ENCODE results near the gene CBLC.

The CBLC gene

DNA sequence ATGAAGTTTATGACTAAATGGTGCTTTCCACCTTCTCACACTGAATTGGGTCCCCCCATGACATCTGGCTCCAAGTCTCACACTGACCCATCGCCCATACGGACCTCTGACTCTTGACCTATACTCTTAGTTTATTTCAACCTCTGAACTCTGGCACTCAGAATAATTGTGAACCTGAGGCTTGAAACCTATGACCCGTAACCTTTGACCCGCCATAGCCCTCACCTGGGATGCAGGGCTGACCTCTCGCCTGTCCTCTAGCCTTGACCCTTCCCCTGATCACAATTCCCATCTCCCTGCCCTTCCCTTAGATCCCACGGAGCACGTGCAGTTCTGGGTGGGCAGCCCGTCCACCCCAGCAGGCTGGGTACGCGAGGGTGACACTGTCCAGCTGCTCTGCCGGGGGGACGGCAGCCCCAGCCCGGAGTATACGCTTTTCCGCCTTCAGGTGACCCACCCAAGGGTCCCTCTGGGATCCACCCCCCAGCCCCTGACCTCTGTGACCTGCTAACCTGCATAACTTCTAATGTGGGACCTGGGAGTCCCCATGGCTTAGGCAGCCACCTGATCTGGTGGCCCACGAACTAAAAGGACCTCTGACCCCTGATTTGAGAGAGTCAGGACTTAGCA, 36.3 kb downstream of the CBLC start:
- Histone ChIP-seq H3K4me2 (ENCODE audit: low read depth, low read length, poor library complexity, severe bottlenecking) (no peak overlapping the region), H4K20me1 (ENCODE audit: low read depth, low read length) (no peaks in the 10 kb centered on the region), H3K27ac (ENCODE audit: low read depth, low read length) (no peak overlapping the region), H3K36me3 (ENCODE audit: low read length) (no peaks in the 10 kb centered on the region), H3K9me3 (ENCODE audit: insufficient read depth, low read length) (no peaks in the 10 kb centered on the region), H3K9me2 (replicated peaks; ENCODE audit: insufficient read depth, low read length) (no peaks in the 10 kb centered on the region), H3F3A (ENCODE audit: insufficient read depth) (no peaks in the 10 kb centered on the region), H3K9ac (ENCODE audit: low read length) (no peak overlapping the region), H3K4me3 (ENCODE audit: insufficient read depth, low read length, poor library complexity, severe bottlenecking) (no peak overlapping the region), H3K79me2 (ENCODE audit: insufficient read depth, low read length) (no peaks in the 10 kb centered on the region), H2AFZ (ENCODE audit: low read depth, low read length, severe bottlenecking) (no peak overlapping the region), H3K27me3 (ENCODE audit: low read length) (no peaks in the 10 kb centered on the region)
- TF ChIP-seq EZH2phosphoT487 (conservative IDR thresholded peaks at IDR 0.05; ENCODE audit: low read length): no peak
- TF ChIP-seq, protein P1, sequence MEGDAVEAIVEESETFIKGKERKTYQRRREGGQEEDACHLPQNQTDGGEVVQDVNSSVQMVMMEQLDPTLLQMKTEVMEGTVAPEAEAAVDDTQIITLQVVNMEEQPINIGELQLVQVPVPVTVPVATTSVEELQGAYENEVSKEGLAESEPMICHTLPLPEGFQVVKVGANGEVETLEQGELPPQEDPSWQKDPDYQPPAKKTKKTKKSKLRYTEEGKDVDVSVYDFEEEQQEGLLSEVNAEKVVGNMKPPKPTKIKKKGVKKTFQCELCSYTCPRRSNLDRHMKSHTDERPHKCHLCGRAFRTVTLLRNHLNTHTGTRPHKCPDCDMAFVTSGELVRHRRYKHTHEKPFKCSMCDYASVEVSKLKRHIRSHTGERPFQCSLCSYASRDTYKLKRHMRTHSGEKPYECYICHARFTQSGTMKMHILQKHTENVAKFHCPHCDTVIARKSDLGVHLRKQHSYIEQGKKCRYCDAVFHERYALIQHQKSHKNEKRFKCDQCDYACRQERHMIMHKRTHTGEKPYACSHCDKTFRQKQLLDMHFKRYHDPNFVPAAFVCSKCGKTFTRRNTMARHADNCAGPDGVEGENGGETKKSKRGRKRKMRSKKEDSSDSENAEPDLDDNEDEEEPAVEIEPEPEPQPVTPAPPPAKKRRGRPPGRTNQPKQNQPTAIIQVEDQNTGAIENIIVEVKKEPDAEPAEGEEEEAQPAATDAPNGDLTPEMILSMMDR (IDR thresholded peaks at IDR 0.05; ENCODE audit: insufficient read depth, low read length, poor library complexity, severe bottlenecking): no peak

DNA sequence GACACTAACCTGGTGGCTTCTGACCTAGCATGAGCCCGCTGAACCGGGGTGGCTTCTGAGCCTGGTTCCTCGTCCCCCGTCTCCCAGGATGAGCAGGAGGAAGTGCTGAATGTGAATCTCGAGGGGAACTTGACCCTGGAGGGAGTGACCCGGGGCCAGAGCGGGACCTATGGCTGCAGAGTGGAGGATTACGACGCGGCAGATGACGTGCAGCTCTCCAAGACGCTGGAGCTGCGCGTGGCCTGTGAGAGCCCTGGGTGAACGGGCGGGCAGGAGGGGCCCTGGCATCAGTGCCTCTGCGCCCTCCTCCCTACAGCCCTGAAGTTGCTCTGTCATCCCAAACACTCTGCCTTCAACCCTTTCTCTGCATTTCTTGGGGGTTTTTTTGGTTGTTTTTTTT, 36.8 kb downstream of the CBLC start:
- H3K9me2 ChIP-seq (replicated peaks; ENCODE audit: insufficient read depth, low read length): no peaks in the 10 kb centered on the region
- TF ChIP-seq, protein P1 (IDR thresholded peaks at IDR 0.05; ENCODE audit: insufficient read depth, low read length, poor library complexity, severe bottlenecking): no peak
- no peak for TF ChIP-seq EZH2phosphoT487 (conservative IDR thresholded peaks at IDR 0.05; ENCODE audit: low read length)
- H3K9me3 ChIP-seq (ENCODE audit: insufficient read depth, low read length): no peaks in the 10 kb centered on the region
- no peaks in the 10 kb centered on the region for H3K36me3 ChIP-seq (ENCODE audit: low read length)
- no peaks in the 10 kb centered on the region for H3K27me3 ChIP-seq (ENCODE audit: low read length)
- no peak overlapping the region for H3K27ac ChIP-seq (ENCODE audit: low read depth, low read length)
- H3F3A ChIP-seq (ENCODE audit: insufficient read depth): no peaks in the 10 kb centered on the region
- H3K4me3 ChIP-seq (ENCODE audit: insufficient read depth, low read length, poor library complexity, severe bottlenecking): no peak overlapping the region
- H3K79me2 ChIP-seq (ENCODE audit: insufficient read depth, low read length): no peaks in the 10 kb centered on the region
- no peak overlapping the region for H2AFZ ChIP-seq (ENCODE audit: low read depth, low read length, severe bottlenecking)
- no peaks in the 10 kb centered on the region for H4K20me1 ChIP-seq (ENCODE audit: low read depth, low read length)
- H3K4me2 ChIP-seq (ENCODE audit: low read depth, low read length, poor library complexity, severe bottlenecking): no peak overlapping the region
- no peak overlapping the region for H3K9ac ChIP-seq (ENCODE audit: low read length)

DNA sequence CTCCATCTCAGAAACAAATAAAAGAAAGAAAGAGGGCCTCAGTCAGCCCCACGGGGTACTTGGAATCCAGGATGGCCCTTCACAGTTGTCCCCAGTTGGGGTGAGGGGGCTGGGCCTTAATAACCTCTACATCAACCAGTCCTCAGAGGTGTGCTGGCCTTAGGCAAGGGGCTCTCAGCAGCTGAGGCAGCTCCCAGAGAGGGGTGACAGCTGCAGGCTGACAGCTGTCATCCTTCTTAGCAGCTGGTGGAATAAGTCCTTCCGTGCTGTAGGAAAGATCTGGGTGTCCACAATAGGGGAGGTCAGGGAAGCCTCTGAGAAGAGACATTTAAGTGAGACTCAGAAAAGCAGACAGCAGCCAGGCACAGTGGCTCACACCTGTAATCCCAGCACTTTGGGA, 38.6 kb downstream of the CBLC start:
- Histone ChIP-seq H3K79me2 (ENCODE audit: insufficient read depth, low read length) (no peaks in the 10 kb centered on the region), H3K27ac (ENCODE audit: low read depth, low read length) (no peak overlapping the region), H3K36me3 (ENCODE audit: low read length) (no peaks in the 10 kb centered on the region), H3K9ac (ENCODE audit: low read length) (no peak overlapping the region), H3K9me3 (ENCODE audit: insufficient read depth, low read length) (no peaks in the 10 kb centered on the region), H3K4me3 (ENCODE audit: insufficient read depth, low read length, poor library complexity, severe bottlenecking) (no peak overlapping the region), H3K9me2 (replicated peaks; ENCODE audit: insufficient read depth, low read length) (no peaks in the 10 kb centered on the region), H3F3A (ENCODE audit: insufficient read depth) (no peaks in the 10 kb centered on the region), H4K20me1 (ENCODE audit: low read depth, low read length) (no peaks in the 10 kb centered on the region), H3K27me3 (ENCODE audit: low read length) (no peaks in the 10 kb centered on the region), H2AFZ (ENCODE audit: low read depth, low read length, severe bottlenecking) (no peak overlapping the region), H3K4me2 (ENCODE audit: low read depth, low read length, poor library complexity, severe bottlenecking) (no peak overlapping the region)
- TF ChIP-seq, protein P1 (IDR thresholded peaks at IDR 0.05; ENCODE audit: insufficient read depth, low read length, poor library complexity, severe bottlenecking): no peak
- no peak for TF ChIP-seq EZH2phosphoT487 (conservative IDR thresholded peaks at IDR 0.05; ENCODE audit: low read length)

Data from SU-DHL-6 (cell line).